WI38 (cell line): ENCODE results near the gene SLC47A1.
"Not testable (repeated sequence)": the region's sequence is repeated elsewhere in the genome, so short reads cannot be mapped to it uniquely, and the experiment has no call there.

Source experiments
- H3K4me3 ChIP-seq: 2 replicates; pipeline ENCODE4 v1.5.1; 2011; ENCODE audit warnings: low read depth, mild to moderate bottlenecking, control low read depth, low read length
- CTCF ChIP-seq: IDR thresholded peaks from 2 replicates; pipeline ENCODE4 v1.5.1; 2012; ENCODE audit warnings: low read depth, mild to moderate bottlenecking, control low read depth, low read length

SLC47A1 gene

DNA sequence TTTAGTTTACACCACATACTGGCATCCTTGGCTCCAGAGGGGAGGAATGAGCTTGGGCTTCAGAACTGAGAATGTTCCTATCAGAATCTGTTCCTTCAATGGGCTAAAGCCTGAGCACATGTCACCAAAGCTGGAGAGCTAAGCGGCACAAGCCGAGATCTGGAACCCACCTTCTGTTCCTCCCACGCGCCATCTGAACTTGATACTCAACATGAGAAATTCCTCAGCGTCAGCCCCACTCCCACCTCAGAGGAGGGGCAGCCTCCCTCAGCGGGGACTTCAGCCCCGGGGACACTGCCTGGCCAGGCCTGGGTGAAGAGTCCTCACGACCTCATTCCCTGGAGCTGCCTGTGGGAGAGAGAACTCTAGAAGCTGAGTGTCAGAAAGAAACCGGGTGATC is 22.8 kb upstream of the SLC47A1 start:
- no peak for TF ChIP-seq CTCF
- H3K4me3 ChIP-seq: no peak overlapping the region

DNA sequence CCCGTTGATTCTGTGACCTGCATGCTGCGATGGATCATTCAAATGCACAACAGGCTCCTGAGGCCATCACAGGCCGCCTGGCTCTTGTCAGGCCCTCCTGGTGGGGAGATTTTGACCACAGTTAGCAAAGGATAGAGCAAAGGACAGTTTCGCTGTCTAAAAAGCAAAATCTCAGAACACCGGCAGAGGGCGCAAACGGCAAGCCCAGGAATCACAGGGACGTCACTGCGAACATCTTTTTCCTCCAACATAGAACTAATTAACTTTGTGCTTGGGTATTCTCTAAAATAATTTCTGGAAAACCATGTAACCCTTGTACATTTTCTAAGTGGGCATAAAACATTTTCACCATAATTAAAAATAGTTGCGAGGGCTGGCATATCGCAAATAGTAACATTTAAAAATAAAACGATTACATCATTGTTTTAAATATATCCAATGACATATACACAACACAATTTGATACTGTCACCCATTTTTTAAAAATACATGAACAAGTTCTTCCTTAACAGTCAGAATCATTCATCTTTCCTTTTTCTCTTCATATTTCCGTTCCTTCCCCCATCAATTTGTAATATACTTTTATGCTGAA is 19.7 kb upstream of the SLC47A1 start:
- peak; percentile 80 for TF ChIP-seq CTCF
- H3K4me3 ChIP-seq: no peak overlapping the region

DNA sequence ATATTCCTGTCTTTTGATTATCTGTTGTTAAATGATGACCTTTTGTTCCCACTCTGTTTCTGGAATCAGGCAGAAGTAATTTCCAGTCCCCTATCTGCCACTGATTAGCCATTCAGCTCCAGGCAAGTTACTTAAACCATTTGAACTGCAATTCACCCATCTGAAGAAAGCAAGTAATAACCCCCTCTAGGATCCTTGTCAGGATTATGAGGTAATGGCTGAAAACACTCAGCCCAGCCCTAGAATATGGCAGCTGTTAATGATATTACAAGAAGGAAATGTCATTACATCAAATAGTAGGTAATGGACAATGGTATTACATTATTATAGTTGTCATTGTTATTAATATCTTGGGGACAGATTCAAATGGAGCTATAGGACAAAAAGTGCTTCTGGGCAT is 16.0 kb upstream of the SLC47A1 start:
- TF ChIP-seq CTCF: no peak
- no peak overlapping the region for H3K4me3 ChIP-seq

- H3K4me3 ChIP-seq: not testable (repeated sequence)
Measured at GRCh38 chr17:19519388-19520291, 14.0 kb upstream of the SLC47A1 start.

DNA sequence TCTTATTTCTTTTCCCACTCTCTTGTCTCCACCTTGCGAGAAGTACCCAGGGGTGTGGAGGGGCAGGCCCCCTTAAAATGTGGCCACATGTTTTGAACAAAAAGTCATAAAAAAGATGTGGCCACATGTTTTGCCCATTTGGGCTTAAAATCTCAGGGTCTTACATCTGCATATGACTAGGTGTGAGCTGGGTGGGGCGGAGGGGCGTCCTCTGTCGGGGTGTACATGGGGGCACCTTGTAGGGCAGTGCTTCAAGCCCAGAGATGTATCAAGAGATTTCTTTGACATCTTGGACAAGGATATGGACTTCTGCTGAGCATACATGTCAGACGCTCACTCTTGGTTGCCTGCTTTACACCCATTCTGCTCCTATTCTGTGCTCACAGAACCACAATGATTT is 13.0 kb upstream of the SLC47A1 start:
- H3K4me3 ChIP-seq: no peak overlapping the region
- TF ChIP-seq CTCF: no peak

GRCh38 chr17:19523690-19524089 is 10.0 kb upstream of the SLC47A1 start:
- H3K4me3 ChIP-seq: no peak overlapping the region
- TF ChIP-seq CTCF: no peak

DNA sequence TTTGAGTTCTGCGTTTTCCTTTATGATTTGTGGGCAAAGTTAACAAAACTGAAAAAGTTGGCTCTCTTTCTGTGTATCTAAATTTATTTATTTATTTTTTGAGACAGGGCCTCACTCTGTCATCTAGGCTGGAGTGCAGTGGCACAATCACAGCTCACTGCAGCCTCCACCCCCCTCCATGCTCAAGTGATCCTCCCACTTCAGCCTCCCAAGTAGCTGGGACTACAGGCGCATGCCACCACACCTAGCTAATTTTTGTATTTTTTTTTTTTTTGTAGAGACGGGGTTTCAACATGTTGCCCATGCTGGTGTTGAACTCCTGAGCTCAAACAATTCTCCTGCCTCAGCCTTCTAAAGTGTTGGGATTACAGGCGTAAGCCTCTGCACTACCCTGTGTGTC is 6.7 kb upstream of the SLC47A1 start:
- H3K4me3 ChIP-seq: not testable (repeated sequence)

- no peak overlapping the region for H3K4me3 ChIP-seq
- TF ChIP-seq CTCF: no peak
Measured at GRCh38 chr17:19531780-19532501, 1.7 kb upstream of the SLC47A1 start.
